ENCODE data around the gene SLC39A1.
"Not testable (repeated sequence)": the region's sequence is repeated elsewhere in the genome, so short reads cannot be mapped to it uniquely, and the experiment has no call there.

The SLC39A1 gene

GRCh38 chr1:153921803-153922075 lies 41.6 kb downstream of the SLC39A1 start:
- peaks cover 10% of the 10 kb centered on the region for H3K36me3 Mint-ChIP-seq (ENCODE audit: low read depth)
- H3K27ac Mint-ChIP-seq: peak overlapping the region; percentile 65
- H3K4me1 Mint-ChIP-seq (ENCODE audit: low read depth): peaks cover 34% of the 10 kb centered on the region
- peak overlapping the region; percentile 86 for H3K4me3 Mint-ChIP-seq
- no peaks in the 10 kb centered on the region for H3K27me3 Mint-ChIP-seq (ENCODE audit: low read depth)
- no peaks in the 10 kb centered on the region for H3K9me3 Mint-ChIP-seq

DNA sequence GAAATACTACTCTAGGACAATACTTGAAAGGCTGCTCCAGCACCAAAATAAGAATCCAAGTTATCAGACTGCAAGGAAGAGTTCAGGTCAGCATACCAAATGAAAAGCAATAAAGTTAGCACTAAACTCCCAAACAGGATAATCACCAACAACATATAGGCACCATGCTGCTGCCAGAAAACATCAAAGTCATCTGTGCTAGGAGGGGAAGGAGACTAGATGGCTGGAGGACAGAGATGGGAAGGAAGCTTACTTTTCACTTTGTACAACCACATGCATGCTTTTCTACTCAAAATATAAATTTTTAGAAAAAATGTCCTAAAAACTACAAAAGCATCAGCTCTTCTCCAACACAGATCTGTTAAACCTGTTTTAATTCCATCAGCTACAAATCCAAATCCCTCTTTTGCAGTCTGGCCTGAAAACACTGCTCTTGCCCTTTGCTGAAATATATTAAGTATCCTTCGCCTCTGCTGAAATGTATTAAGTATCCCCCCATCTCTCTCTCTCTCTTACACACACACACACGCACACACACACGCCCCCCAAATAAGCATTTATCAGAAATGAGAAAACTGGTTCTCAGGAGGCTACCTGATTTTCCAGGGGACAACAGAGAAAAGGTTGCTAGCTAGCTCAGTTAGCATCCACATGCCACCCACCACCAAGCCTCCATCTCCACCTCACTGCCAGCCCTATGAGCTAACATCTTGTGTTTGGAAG lies 42.1 kb downstream of the SLC39A1 start:
- Mint-ChIP-seq H3K36me3 (ENCODE audit: low read depth) (peaks cover 12% of the 10 kb centered on the region), H3K9me3 (no peaks in the 10 kb centered on the region), H3K4me1 (ENCODE audit: low read depth) (peaks cover 34% of the 10 kb centered on the region), H3K4me3 (peak overlapping the region; percentile 86), H3K27me3 (ENCODE audit: low read depth) (no peaks in the 10 kb centered on the region), H3K27ac (peak overlapping the region; percentile 65)

GRCh38 chr1:153919876-153920852 lies 43.2 kb downstream of the SLC39A1 start:
- Mint-ChIP-seq H3K27ac (peak overlapping the region; percentile 65), H3K9me3 (no peaks in the 10 kb centered on the region), H3K36me3 (ENCODE audit: low read depth) (peaks cover 12% of the 10 kb centered on the region), H3K27me3 (ENCODE audit: low read depth) (no peaks in the 10 kb centered on the region), H3K4me1 (ENCODE audit: low read depth) (peaks cover 34% of the 10 kb centered on the region), H3K4me3 (peak overlapping the region; percentile 86)

- Mint-ChIP-seq H3K4me3 (no peak overlapping the region), H3K4me1 (ENCODE audit: low read depth) (peaks cover 31% of the 10 kb centered on the region), H3K27me3 (ENCODE audit: low read depth) (no peaks in the 10 kb centered on the region), H3K36me3 (ENCODE audit: low read depth) (peaks cover 16% of the 10 kb centered on the region), H3K27ac (no peak overlapping the region), H3K9me3 (no peaks in the 10 kb centered on the region)
Measured at GRCh38 chr1:153916297-153916696, 47.0 kb downstream of the SLC39A1 start.

DNA sequence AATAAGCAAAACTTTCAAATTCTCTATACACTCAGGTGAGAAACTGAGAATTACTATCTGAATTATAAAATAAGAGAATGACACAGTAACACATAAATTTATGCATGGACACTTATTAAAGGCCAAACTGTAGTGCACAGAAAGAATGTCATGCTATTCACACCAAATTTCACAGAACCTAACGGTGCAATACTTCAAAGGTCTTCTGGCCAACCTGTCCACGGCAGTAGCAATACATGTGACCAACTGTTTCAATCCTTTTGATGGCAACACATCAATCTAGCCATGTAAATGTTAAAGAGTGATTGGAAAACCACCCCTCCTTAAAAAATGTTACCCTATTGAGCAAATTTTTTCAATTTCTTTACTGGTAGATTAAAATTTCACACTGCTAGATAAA lies 51.0 kb downstream of the SLC39A1 start:
- H3K4me3 Mint-ChIP-seq: no peak overlapping the region
- H3K27ac Mint-ChIP-seq: no peak overlapping the region
- H3K27me3 Mint-ChIP-seq (ENCODE audit: low read depth): no peaks in the 10 kb centered on the region
- H3K4me1 Mint-ChIP-seq (ENCODE audit: low read depth): peaks cover 9% of the 10 kb centered on the region
- H3K9me3 Mint-ChIP-seq: no peaks in the 10 kb centered on the region
- peaks cover 17% of the 10 kb centered on the region for H3K36me3 Mint-ChIP-seq (ENCODE audit: low read depth)

DNA sequence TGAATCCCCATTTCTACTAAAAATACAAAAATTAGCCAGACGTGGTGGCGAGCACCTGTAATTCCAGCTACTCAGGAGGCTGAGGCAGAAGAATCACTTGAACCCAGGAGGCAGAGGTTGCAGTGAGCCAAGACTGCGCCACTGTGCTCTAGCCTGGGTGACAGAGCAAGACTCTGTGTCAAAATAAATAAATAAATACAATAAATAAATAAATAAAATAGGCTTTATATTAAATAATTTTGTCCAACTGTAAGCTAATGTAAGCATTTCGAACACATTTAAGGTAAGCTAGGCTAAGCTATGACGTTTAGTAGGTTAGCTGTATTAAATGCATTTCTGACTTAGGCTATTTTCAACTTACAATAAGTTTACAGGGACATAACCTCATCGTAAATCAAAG lies 52.8 kb downstream of the SLC39A1 start:
- H3K27me3 Mint-ChIP-seq (ENCODE audit: low read depth); H3K27ac Mint-ChIP-seq; H3K4me3 Mint-ChIP-seq; H3K9me3 Mint-ChIP-seq: not testable (repeated sequence)
- H3K36me3 Mint-ChIP-seq (ENCODE audit: low read depth): peaks cover 17% of the 10 kb centered on the region
- peaks cover 17% of the 10 kb centered on the region for H3K4me1 Mint-ChIP-seq (ENCODE audit: low read depth)
